Stimulated activated effector memory CD8-positive, alpha-beta T cell treated with anti-CD3 and anti-CD28 coated beads, Interleukin-12 subunit alpha, Interleukin-12 subunit beta, amount 100 ng/mL, for 72 hours (primary cell): ENCODE results near the gene SPRY4.

Experiments
- ATAC-seq: fragments of 150-1000 bp; cut with Tn5 transposase; 2 replicates; pipeline ENCODE4 v1.10.0; 2021
- DNase-seq, 2 donors: peaks; one replicate each; pipeline ENCODE4 v3.0.0; 2021 to 2022; ENCODE audit warnings: low spot score in 2 of 2
- H3K27ac Mint-ChIP-seq: one replicate; pipeline ENCODE4 v1.8.0; 2022; ENCODE audit warnings: mild to moderate bottlenecking, mixed read lengths
- H3K36me3 Mint-ChIP-seq: one replicate; pipeline ENCODE4 v1.8.0; 2022; ENCODE audit warnings: mild to moderate bottlenecking, mixed read lengths
- H3K4me1 Mint-ChIP-seq: one replicate; pipeline ENCODE4 v1.8.0; 2022; ENCODE audit warnings: mixed read lengths
- H3K4me3 Mint-ChIP-seq: one replicate; pipeline ENCODE4 v1.8.0; 2022; ENCODE audit warnings: mild to moderate bottlenecking, mixed read lengths
- H3K9me3 Mint-ChIP-seq: one replicate; pipeline ENCODE4 v1.8.0; 2022; ENCODE audit warnings: mixed read lengths

Gene SPRY4

DNA sequence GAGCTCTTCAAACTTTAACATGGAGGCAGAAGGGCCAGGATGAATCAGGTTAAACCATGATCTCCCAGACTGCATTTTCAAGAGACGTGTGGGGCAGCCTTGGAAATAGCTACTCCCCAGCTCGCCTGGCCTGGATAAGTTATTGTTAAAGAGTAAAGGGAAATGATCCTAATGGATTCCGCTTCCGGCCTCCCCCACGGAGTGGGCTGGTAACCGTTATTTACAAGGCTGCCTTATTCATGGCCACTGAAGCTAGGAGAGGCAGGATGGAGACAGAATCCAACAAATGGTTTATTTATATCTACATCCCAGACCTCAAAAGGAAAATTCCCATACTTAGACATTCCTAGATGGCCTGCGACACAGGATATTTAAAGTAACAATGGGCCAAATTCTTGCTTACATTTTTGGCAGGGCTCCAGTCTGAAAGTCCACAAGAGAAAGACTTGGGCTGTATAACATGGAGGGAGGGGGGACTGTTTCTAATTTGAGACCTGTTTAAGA lies 27.9 kb downstream of the SPRY4 start:
- H3K4me3 Mint-ChIP-seq: no peak overlapping the region
- no peak for DNase-seq
- no peaks in the 10 kb centered on the region for H3K36me3 Mint-ChIP-seq
- H3K4me1 Mint-ChIP-seq: peaks cover 15% of the 10 kb centered on the region
- no peak for ATAC-seq
- no peaks in the 10 kb centered on the region for H3K9me3 Mint-ChIP-seq
- no peak overlapping the region for H3K27ac Mint-ChIP-seq

DNA sequence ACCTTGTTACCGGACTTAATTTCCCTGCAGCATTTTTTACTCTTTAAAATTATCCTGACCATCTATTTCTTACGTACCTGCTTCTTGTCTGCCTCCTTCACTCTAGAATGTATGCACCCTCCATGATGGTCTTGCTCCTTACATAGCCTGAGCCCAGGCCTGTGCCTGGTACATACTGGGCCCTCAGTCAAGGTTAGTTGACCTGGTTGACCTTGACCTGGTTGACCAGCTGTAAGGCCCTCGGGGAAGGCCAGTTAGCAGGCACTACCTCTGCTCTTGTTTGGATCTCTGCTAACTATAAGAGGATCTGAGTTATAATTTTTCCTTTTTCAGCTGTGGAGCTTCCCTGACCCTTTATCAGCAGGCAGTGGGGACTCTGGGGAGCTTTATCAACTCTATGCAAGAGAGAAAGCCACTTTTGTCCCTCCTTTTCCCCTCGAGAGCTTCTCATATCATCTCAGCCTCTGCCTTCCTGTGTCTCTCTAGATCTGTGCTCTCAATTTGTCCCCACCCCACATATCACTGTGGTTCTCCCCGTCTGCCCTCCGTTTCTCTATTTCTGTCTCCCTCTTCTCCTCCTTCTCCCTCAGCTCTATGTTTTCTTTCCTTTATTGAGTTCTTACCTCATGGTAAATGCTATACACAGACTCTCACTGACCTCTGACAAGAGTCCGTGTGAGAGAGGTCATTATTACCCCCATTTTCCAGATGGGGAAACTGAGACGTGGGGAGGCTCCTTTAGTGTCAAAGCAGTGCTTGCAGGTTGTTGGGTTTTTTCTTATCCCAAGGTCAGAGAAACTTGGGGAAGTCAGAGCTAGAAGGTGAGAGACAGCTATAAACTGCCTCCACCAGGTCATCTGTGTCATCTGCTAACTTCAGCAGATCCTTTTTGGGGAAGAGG lies 28.6 kb downstream of the SPRY4 start:
- Mint-ChIP-seq H3K36me3 (no peaks in the 10 kb centered on the region), H3K9me3 (no peaks in the 10 kb centered on the region), H3K4me3 (no peak overlapping the region), H3K27ac (no peak overlapping the region), H3K4me1 (peaks cover 8% of the 10 kb centered on the region)
- DNase-seq: no peak
- ATAC-seq: no peak

DNA sequence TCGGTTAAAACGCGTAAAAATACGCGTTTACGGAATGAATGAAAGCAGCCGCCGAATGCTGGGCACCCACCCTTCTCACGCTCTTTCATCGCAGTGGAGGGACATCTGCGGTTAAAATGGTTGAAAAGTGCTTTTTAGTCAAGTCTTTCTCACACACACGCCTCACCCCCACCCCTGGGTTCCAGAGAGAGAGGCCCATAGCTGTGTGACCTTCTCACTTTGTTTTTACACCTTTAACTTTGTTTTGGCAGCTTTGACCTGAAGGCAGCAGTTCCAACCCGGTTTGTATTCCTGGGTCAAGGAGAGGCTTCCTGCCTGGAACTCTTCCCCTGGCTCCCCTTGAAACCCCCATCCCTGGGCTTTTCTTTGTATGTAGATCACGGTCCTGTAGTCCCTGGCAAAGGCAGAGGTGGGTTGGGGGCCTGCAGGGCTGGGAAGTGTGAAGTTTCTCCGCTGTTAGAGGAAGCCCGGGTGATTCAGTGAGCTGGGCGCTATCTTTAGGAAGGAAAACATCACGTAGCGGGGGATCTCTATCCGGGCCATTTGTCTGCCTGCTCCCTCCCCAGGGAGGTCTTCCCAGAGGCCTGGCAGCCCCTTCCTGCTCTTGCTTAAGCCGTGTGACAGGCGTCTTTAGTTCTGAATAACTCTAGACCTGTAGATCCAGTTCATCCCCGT lies 29.6 kb downstream of the SPRY4 start:
- Mint-ChIP-seq H3K4me3 (no peak overlapping the region), H3K4me1 (peaks cover 6% of the 10 kb centered on the region), H3K9me3 (no peaks in the 10 kb centered on the region), H3K36me3 (no peaks in the 10 kb centered on the region), H3K27ac (no peak overlapping the region)
- ATAC-seq: no peak
- no peak for DNase-seq

DNA sequence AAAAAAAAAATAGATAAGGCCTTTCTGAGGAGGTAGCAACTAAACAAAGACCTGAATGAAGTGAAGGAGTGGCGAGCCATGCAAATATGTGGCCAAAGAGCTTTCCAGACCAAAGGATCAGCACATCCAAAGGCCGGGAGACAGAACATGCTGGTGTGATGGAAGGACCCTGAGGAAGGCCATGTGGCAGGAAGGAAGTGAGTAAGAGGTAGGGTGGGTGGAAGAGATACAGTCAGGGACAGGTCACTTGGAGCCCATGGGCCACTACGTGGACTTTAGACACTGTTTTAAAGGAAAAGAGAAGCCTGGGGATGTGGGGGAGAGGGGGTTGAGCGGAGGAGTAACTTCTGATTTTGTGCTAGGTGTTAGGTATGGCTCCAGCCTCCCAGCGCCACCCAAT lies 31.3 kb downstream of the SPRY4 start:
- peak overlapping the region; percentile 49 for H3K27ac Mint-ChIP-seq
- peaks cover 6% of the 10 kb centered on the region for H3K4me1 Mint-ChIP-seq
- DNase-seq: no peak
- no peaks in the 10 kb centered on the region for H3K9me3 Mint-ChIP-seq
- ATAC-seq: peak; percentile 34
- H3K4me3 Mint-ChIP-seq: no peak overlapping the region
- no peaks in the 10 kb centered on the region for H3K36me3 Mint-ChIP-seq

DNA sequence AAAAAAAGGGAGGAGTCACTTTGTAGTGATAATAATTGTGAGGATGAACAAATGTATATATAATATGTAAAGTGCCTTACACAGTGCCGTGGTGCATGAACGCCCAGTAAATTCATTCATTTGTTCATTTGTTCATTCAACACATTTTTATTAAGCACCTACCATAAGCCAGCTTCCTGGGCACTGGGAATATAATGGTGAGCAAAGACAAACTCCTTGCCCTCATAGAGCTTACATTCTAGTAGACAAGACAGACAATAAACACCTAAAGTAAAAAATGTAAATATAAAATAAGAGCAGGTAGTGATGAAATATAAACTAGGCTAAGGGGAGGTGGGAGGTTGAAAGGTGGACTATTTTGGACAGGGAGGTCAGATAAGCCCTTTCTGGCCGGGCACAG lies 32.0 kb downstream of the SPRY4 start:
- ATAC-seq (no peak), DNase-seq (no peak)
- Mint-ChIP-seq H3K4me1 (peaks cover 7% of the 10 kb centered on the region), H3K9me3 (no peaks in the 10 kb centered on the region), H3K36me3 (no peaks in the 10 kb centered on the region), H3K27ac (peak overlapping the region; percentile 49), H3K4me3 (no peak overlapping the region)

DNA sequence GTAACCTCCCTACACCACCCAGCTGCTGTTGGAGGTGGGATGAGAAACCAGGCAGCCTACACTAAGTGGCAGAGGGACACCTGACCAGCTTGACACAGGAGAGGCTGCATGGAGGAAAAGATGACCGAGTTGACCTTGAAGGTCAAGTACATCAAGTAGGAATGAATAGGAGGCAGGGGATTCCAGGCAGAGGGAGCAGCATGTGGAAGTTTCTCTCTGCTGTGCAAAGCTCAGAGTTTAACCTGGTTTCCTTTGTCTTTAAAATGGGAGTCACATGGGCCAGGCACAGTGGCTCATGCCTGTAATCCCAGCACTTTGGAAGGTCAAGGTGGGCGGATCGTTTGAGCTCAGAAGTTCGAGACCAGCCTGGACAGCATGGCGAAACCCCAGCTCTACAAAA lies 32.6 kb downstream of the SPRY4 start:
- no peak for ATAC-seq
- Mint-ChIP-seq H3K4me3 (no peak overlapping the region), H3K27ac (no peak overlapping the region), H3K4me1 (peaks cover 13% of the 10 kb centered on the region), H3K36me3 (no peaks in the 10 kb centered on the region), H3K9me3 (no peaks in the 10 kb centered on the region)
- no peak for DNase-seq

DNA sequence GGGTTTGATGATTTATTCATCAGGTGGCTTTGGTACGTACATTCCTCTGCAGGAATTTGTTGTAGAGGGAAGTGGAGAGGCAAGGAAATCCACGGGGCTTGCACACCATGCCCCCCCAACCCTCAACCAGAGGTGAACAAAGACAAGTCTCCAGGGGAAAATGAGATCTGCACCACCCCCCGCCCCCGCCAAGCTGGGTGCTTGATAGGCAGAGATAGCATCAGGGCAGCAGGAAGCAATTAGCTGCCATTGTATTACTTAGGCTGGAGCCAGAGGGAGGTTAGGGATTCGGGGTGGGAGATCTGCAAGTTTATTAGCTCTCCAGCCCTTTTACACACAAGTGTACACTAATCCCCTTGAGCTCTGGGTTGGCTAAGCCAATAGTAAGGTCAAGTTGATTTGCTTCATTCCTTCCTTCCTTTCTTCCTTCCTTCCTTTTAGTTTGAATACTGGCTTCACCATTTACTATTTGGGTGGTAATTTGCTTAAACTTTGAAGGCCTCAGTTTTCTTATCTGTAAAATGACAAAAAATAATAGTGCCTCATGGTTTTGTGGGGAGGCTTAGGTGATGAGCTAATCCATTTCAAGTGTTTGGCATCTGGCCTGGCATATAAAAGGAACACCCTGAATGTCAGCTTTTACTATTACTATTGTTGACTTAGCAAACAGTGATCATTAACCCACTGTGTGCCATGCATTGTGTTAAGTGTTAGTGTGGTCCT lies 34.1 kb downstream of the SPRY4 start:
- no peak for DNase-seq
- peaks cover 14% of the 10 kb centered on the region for H3K4me1 Mint-ChIP-seq
- H3K36me3 Mint-ChIP-seq: no peaks in the 10 kb centered on the region
- H3K4me3 Mint-ChIP-seq: no peak overlapping the region
- ATAC-seq: no peak
- no peak overlapping the region for H3K27ac Mint-ChIP-seq
- H3K9me3 Mint-ChIP-seq: no peaks in the 10 kb centered on the region

DNA sequence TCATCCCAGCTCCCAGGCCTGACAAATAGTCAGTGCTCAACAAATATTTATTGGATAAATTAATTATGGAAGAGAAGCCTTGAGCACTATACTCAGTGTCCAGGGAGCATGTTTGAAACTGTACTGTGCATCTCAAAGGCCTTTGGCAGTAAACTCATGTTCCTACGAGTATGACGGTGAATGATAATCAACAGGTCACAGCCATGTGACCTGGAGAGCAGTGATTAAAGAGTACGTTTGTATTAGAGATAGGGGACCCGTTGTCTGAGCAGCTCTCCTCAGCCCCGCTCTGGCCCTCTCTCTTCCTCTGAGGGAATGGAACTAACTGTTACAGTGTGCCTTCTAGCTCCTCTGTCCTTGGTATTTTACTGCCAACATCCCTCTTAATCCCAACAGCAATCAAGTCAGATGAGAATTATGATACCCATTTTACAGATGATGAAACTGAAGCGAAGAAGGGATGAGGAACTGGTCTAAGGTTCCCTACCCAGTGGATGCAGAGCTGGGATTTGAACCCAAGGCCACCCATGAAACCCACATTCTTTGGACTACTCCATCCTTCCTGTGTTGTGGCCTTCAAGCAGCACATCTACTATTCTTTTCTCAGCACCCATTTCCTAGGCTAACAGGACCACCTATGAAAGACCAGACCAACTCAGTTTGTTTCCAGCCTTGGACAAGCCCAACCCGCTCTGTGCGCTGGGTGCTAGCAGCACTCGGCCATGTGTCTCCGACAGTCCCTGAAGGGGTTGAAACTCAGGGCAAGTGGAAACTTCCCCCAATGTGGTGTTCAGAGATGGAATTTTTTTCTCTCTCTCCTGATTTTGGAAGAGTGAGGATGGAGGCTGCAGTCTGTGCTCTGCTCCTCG lies 34.9 kb downstream of the SPRY4 start:
- no peak overlapping the region for H3K4me3 Mint-ChIP-seq
- ATAC-seq (no peak), DNase-seq (no peak)
- no peak overlapping the region for H3K27ac Mint-ChIP-seq
- no peaks in the 10 kb centered on the region for H3K36me3 Mint-ChIP-seq
- H3K4me1 Mint-ChIP-seq: peaks cover 14% of the 10 kb centered on the region
- H3K9me3 Mint-ChIP-seq: no peaks in the 10 kb centered on the region

DNA sequence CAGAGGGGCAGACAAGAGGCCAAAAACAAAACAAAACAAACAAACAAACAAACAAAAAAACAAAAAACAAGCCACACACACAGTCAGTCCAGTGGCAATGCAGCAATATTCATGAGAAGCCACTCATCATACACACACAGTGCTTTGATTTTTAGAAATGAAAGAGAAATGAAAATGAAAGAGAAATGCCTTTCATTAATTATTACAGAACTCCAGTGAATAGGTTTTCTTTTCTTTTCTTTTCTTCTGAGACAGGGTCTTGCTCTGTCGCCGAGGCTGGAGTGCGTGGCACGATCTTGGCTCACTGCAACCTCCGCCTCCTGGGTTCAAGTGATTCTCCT lies 36.9 kb downstream of the SPRY4 start:
- Mint-ChIP-seq H3K36me3 (no peaks in the 10 kb centered on the region), H3K4me1 (peaks cover 8% of the 10 kb centered on the region), H3K4me3 (no peak overlapping the region), H3K27ac (peak overlapping the region; percentile 7), H3K9me3 (no peaks in the 10 kb centered on the region)
- ATAC-seq: no peak
- no peak for DNase-seq

DNA sequence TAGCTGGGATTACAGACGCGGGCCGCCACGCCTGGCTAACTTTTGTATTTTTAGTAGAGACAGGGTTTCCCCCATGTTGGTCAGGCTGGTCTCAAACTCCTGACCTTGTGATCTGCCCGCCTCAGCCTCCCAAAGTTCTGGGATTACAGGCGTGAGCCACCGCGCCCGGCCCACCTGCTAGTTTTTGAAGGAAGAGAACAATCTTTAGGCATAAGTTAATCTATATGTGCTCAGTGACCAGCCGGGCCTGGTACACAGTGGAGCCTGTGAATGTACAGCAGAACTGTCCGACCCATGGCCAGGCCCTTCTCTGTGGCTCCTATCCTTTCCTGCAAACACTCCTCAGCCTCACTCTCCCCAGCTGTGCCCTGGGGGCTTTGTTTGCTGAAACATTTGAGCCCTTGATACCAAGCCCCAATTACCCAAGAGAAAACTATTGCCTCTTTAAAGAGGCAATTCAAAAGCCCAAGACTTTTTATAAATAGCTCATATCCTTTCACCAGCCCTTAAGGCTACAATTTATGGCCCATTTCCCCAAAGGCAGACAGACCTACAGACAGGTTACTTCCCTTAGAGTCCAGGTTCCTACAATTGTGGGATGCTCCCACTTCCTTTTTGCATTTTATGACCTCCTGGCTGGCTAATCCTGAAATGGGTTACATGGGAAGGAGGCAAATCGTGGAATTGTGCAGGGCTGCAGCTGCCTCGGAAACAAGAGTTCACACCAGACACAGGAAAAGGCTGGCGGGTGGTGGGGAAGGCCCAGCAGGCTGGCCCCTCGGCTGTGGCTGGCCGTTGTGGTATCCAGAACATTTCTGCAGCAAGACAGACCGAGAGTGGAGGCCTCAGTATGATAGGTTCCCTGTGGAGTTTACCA lies 37.5 kb downstream of the SPRY4 start:
- no peaks in the 10 kb centered on the region for H3K36me3 Mint-ChIP-seq
- DNase-seq: no peak
- H3K4me1 Mint-ChIP-seq: peaks cover 8% of the 10 kb centered on the region
- H3K27ac Mint-ChIP-seq: peak overlapping the region; percentile 7
- H3K9me3 Mint-ChIP-seq: no peaks in the 10 kb centered on the region
- ATAC-seq: no peak
- H3K4me3 Mint-ChIP-seq: no peak overlapping the region

DNA sequence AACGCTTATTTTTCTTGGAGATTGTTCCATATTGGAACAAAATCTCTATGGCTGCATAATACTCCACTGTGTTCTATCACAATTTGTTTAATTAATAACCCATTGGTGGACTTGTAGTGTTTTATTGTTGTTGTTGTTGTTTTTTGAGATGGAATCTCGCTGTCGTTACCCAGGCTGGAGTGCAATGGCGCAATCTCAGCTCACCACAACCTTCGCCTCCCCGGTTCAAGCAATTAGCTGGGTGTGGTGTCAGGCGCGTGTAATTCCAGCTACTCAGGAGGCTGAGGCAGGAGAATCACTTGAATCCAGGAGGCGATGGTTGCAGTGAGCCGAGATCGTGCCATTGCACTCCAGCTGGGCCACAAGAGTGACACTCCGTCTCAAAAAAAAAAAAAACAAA lies 38.7 kb downstream of the SPRY4 start:
- Mint-ChIP-seq H3K4me3 (no peak overlapping the region), H3K4me1 (peaks cover 8% of the 10 kb centered on the region), H3K27ac (no peak overlapping the region), H3K9me3 (no peaks in the 10 kb centered on the region), H3K36me3 (no peaks in the 10 kb centered on the region)
- no peak for DNase-seq
- no peak for ATAC-seq

DNA sequence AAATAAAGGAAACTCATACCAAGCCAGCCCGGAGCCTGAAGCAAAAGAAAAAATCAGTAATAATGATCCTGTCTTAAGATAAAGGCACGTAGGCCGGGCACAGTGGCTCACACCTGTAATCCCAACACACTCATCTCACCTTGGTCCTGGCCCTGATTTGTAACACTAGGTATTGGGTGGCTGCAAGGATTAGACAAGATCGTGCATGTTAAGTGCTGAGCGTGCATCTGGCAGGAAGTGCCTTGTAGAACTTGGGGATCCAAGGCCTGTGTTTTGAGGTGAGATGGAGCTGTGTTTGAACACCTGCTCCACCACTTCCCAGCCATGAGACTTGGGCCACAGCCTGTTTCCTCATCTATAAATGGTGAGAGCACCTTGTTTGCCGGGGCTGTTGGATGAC lies 41.5 kb downstream of the SPRY4 start:
- no peak for ATAC-seq
- Mint-ChIP-seq H3K36me3 (no peaks in the 10 kb centered on the region), H3K4me3 (no peak overlapping the region), H3K4me1 (peaks cover 8% of the 10 kb centered on the region), H3K27ac (no peak overlapping the region), H3K9me3 (no peaks in the 10 kb centered on the region)
- no peak for DNase-seq

DNA sequence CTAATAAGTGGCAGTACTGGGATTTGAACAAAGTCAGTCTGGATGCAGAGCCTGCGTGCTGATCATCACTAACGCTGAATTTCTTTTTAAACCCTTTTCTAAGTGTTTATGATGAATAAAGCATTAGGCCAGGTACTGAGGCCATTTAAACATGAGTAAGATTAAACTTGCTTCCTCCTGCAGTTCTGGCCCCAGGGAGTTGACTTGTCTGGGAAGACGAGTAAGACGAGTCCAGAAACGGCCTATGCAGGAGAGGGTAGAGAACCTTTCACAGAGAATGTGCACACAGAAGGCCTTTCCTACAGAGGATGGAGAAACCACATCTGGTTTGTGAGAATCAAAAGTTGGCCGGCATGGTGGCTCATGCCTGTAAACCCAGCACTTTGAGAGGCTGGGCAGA lies 42.9 kb downstream of the SPRY4 start:
- H3K36me3 Mint-ChIP-seq: no peaks in the 10 kb centered on the region
- ATAC-seq: no peak
- H3K27ac Mint-ChIP-seq: no peak overlapping the region
- H3K9me3 Mint-ChIP-seq: no peaks in the 10 kb centered on the region
- no peak overlapping the region for H3K4me3 Mint-ChIP-seq
- no peaks in the 10 kb centered on the region for H3K4me1 Mint-ChIP-seq
- no peak for DNase-seq

DNA sequence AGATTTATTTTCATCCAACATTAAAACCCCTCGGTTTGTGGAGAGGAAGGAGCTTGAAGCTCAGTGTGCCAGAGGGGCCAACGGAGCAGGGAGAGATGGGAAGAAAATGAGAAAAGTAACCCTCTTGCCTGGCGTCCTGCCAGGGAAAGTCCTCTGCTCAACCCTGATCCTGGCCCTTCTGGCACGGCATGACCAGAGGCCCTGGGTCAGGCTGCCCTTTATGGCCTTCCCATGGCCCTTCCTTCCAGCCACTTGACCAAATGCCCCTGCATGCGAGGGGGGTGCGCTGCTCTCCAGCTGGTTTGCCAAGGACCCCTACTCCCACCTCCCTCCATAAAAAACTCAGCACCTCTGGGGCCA lies 43.8 kb downstream of the SPRY4 start:
- DNase-seq (no peak), ATAC-seq (no peak)
- H3K4me1 Mint-ChIP-seq: no peaks in the 10 kb centered on the region
- no peaks in the 10 kb centered on the region for H3K36me3 Mint-ChIP-seq
- no peak overlapping the region for H3K27ac Mint-ChIP-seq
- H3K4me3 Mint-ChIP-seq: no peak overlapping the region
- H3K9me3 Mint-ChIP-seq: no peaks in the 10 kb centered on the region
